ENCODE results near the gene TCOF1. TPM values are rescaled to one million over a fixed set of nuclear protein-coding genes. Genes with fewer than 3 reads are reported as not detected.
A peak's percentile ranks its signal among the peaks of the same experiment; 100 is the strongest.
"Not testable (repeated sequence)": the region's sequence is repeated elsewhere in the genome, so short reads cannot be mapped to it uniquely, and the experiment has no call there.

TCOF1 gene
- total RNA-seq, 2 donors from 2014 or later: 17.5 to 18.1 TPM

DNA sequence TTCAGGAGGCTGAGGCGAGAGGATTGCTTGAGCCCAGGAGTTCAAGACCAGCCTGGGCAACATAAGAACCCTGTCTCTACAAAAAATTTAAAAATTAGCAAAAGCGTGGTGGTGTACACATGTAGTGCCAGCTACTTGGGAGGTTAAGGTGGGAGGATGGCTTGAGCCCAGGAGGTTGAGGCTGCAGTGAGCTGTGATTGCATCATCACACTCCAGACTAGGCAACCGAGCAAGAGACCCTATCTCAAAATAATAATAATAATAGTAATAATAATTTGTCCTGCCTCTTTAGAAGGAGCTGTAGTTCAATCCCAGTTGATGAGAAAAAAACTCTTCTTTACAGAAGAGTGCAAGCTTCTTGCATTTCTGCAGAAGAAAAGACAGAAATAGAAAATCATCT is 65.3 kb downstream of the TCOF1 start:
- Histone ChIP-seq H3K4me3 (no peak overlapping the region), H3K27me3 (no peaks in the 10 kb centered on the region), H3K4me1 (no peaks in the 10 kb centered on the region), H3K36me3 (no peaks in the 10 kb centered on the region), H3K9me3 (no peaks in the 10 kb centered on the region), H3K27ac (no peak overlapping the region)
- no peak for DNase-seq (ENCODE audit: low spot score)
- TF ChIP-seq, protein P1, sequence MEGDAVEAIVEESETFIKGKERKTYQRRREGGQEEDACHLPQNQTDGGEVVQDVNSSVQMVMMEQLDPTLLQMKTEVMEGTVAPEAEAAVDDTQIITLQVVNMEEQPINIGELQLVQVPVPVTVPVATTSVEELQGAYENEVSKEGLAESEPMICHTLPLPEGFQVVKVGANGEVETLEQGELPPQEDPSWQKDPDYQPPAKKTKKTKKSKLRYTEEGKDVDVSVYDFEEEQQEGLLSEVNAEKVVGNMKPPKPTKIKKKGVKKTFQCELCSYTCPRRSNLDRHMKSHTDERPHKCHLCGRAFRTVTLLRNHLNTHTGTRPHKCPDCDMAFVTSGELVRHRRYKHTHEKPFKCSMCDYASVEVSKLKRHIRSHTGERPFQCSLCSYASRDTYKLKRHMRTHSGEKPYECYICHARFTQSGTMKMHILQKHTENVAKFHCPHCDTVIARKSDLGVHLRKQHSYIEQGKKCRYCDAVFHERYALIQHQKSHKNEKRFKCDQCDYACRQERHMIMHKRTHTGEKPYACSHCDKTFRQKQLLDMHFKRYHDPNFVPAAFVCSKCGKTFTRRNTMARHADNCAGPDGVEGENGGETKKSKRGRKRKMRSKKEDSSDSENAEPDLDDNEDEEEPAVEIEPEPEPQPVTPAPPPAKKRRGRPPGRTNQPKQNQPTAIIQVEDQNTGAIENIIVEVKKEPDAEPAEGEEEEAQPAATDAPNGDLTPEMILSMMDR (IDR thresholded peaks at IDR 0.05): no peak

DNA sequence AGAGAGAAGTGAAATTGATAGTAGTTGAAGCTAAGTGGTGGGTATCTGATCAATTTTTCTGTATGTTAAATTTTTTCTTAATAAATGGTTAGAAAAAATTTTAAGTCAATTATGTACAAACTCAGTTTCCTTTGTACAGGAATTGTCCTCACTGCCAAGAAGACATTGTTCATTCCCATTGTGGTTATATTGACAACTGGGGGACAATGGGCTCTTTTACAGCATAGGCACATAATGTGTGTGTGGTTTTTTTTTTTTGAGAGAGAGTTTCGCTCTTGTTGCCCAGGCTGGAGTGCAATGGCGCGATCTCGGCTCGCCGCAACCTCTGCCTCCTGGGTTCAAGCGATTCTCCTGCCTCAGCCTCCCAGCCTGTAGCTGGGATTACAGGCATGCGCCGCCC is 68.7 kb downstream of the TCOF1 start:
- not testable (repeated sequence) for H3K4me3 ChIP-seq; H3K27ac ChIP-seq; DNase-seq (ENCODE audit: low spot score); H3K4me1 ChIP-seq; H3K36me3 ChIP-seq; H3K9me3 ChIP-seq; H3K27me3 ChIP-seq

DNA sequence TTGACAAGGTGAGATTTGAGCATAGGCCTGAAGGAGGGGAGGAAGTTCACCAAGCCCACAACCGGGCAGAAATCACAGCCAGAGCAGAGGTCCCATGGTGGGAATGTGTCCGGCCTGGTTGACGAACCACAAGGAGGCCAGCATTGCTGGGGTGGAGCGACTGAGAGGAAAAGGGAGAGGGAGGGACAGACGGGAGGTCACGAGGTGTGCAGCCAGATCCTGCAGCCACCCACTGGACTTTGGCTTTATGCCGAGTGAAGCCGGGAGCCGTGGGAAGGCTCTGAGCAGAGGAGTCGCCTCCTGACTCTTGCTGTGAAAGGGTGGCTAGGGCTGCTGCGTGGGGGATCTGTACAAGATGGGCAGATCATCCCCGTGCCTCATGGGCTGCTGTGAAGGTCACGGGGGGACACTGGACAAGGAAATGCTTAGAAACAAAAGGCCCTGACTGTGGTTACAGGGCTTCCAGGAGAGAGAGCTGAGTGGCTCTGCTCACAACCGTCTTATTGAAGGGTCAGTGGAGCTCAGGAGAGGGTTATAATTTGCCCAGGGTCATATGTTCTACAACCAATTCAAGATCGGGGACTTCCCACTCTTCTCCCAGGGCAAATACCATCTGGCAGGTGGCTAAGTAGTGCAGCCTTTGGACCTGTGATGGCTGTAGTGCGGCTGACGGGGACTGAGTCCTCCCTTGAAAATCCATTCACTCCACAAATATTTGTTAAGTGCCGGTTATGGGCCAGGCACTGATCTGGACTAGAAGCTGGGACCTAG is 70.8 kb downstream of the TCOF1 start:
- no peaks in the 10 kb centered on the region for H3K9me3 ChIP-seq
- H3K4me1 ChIP-seq: no peaks in the 10 kb centered on the region
- TF ChIP-seq, protein P1 (IDR thresholded peaks at IDR 0.05): no peak
- no peak overlapping the region for H3K4me3 ChIP-seq
- no peaks in the 10 kb centered on the region for H3K27me3 ChIP-seq
- no peaks in the 10 kb centered on the region for H3K36me3 ChIP-seq
- DNase-seq (ENCODE audit: low spot score): peak; percentile 65
- H3K27ac ChIP-seq: peak overlapping the region in 1 of 2 donors; percentile 31

DNA sequence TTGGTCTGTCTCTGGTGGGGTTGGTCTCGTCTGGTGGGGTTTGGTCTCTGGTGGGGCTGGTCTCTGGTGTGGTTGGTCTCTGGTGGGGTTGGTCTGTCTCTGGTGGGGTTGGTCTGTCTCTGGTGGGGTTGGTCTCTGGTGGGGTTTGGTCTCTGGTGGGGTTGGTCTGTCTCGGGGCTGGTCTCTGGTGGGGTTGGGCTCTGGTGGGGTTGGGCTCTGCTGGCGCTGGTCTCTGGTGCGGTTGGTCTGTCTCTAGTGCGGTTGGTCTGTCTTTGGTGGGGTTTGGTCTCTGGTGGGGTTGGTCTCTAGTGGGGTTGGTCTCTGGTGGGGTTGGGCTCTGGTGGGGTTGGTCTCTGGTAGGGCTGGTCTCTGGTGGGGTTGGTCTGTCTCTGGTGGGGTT is 71.5 kb downstream of the TCOF1 start:
- Histone ChIP-seq H3K4me3 (no peak overlapping the region), H3K27ac (no peak overlapping the region), H3K9me3 (no peaks in the 10 kb centered on the region), H3K27me3 (no peaks in the 10 kb centered on the region), H3K4me1 (no peaks in the 10 kb centered on the region), H3K36me3 (no peaks in the 10 kb centered on the region)
- TF ChIP-seq, protein P1 (IDR thresholded peaks at IDR 0.05): no peak
- no peak for DNase-seq (ENCODE audit: low spot score)

DNA sequence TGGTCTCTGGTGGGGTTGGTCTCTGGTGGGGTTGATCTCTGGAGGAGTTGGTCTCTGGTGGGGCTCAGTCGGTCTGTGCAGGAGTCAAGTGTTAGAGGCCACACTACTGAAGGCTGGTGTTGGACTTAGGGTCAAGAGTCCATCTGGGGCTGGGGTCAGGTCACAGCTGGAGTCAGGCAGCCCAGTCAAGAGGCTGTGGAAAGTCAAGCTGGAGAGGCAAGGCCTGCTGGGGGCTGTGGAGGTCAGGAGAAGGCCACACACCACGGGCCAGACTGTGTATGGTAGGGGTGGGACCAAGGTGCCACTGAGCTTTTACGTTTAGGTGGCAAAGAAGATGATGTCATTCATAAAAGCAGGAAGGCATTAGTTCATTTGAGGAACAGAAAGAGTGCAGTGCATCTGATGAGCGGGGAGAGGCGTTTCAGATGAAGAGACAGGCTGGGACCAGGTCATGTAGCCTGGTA is 71.9 kb downstream of the TCOF1 start:
- Histone ChIP-seq H3K27me3 (no peaks in the 10 kb centered on the region), H3K4me3 (no peak overlapping the region), H3K4me1 (no peaks in the 10 kb centered on the region), H3K36me3 (no peaks in the 10 kb centered on the region), H3K9me3 (no peaks in the 10 kb centered on the region), H3K27ac (no peak overlapping the region)
- no peak for DNase-seq (ENCODE audit: low spot score)
- TF ChIP-seq, protein P1 (IDR thresholded peaks at IDR 0.05): no peak

DNA sequence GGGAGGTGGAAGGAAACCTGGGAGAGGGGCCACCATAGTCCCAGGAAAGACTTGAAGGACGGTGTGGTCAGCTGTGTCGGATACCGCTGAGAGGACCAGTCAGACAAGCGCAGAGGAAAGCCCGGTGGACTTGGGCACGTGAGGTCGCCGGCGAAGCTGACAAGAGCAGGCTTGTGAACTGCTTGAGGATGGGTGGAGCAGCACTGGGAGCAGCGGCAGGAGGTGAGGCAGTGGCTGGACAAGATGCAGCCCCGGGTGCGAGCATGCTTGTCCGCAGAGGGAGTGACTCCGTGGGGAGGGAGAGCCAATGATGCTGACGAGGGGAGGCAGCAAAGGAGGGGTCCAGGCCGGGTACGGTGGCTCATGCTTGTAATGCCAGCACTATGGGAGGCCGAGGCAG is 73.6 kb downstream of the TCOF1 start:
- Histone ChIP-seq H3K4me1 (no peaks in the 10 kb centered on the region), H3K27me3 (no peaks in the 10 kb centered on the region), H3K4me3 (no peak overlapping the region), H3K27ac (no peak overlapping the region), H3K9me3 (no peaks in the 10 kb centered on the region), H3K36me3 (no peaks in the 10 kb centered on the region)
- TF ChIP-seq, protein P1 (IDR thresholded peaks at IDR 0.05): no peak
- DNase-seq (ENCODE audit: low spot score): no peak

Measured in right atrium auricular region (tissue), 2 donors.